K562 (cell line): Measurements from ENCODE around the gene ZNF689. TPM values are rescaled to one million over a fixed set of nuclear protein-coding genes. Genes with fewer than 3 reads are reported as not detected.

Experiments used
- C11orf30 ChIP-seq: fragments of 450-650 bp; IDR thresholded peaks from 2 replicates; pipeline ENCODE4 v1.6.1; 2016; ENCODE audit warnings: low read depth, mild to moderate bottlenecking
- COPS2 ChIP-seq: fragments of 450-650 bp; conservative IDR thresholded peaks from 2 replicates; pipeline ENCODE4 v1.6.1; 2016; ENCODE audit warnings: mild to moderate bottlenecking, moderate library complexity
- DMBX1 ChIP-seq: fragments of 250-450 bp; sonication (Bioruptor Pico); IDR thresholded peaks from 2 replicates; pipeline ENCODE4 v1.8.0; 2022; ENCODE audit warnings: inconsistent platforms, mild to moderate bottlenecking, moderate library complexity, borderline replicate concordance
- FOSL1 ChIP-seq: fragments of 200-800 bp; sonication (Bioruptor generic); conservative IDR thresholded peaks from 2 replicates; pipeline ENCODE4 v1.6.1; 2016; ENCODE audit warnings: missing genetic modification characterization, missing compliant biosample characterization
- GTF2F1 ChIP-seq: IDR thresholded peaks from 2 replicates; pipeline ENCODE4 v1.6.1; 2011; ENCODE audit warnings: low read depth, low read length, improper control_type of control experiment
- LARP7 ChIP-seq: fragments of 450-650 bp; IDR thresholded peaks from 2 replicates; pipeline ENCODE4 v1.6.1; 2016
- LCOR ChIP-seq: sonication (generic); formaldehyde crosslinking; IDR thresholded peaks from 2 replicates; pipeline ENCODE4 v1.8.0; 2022; ENCODE audit warnings: mild to moderate bottlenecking, missing genetic modification reagents
- MAFF ChIP-seq: IDR thresholded peaks from 2 replicates; pipeline ENCODE4 v1.6.1; 2012; ENCODE audit warnings: low read length, improper control_type of control experiment
- MBD2 ChIP-seq: sonication (generic); IDR thresholded peaks from 2 replicates; pipeline ENCODE4 v1.6.1; 2016; ENCODE audit warnings: low read depth, borderline replicate concordance
- POLR2G ChIP-seq: fragments of 200-400 bp; formaldehyde crosslinking; IDR thresholded peaks from 2 replicates; pipeline ENCODE4 v1.6.1; 2017; ENCODE audit warnings: low read depth, mild to moderate bottlenecking, antibody characterized with exemption, low read length, moderate library complexity
- PTRF ChIP-seq: fragments of 450-650 bp; IDR thresholded peaks from 2 replicates; pipeline ENCODE4 v1.6.1; 2016; ENCODE audit warnings: mild to moderate bottlenecking, missing genetic modification characterization, missing compliant biosample characterization
- RFX1 ChIP-seq: fragments of 450-650 bp; IDR thresholded peaks from 2 replicates; pipeline ENCODE4 v1.6.1; 2016; ENCODE audit warnings: mild to moderate bottlenecking, moderate library complexity
- RNF2 ChIP-seq: sonication (generic); IDR thresholded peaks from 2 replicates; pipeline ENCODE4 v1.6.1; 2016
- SLC30A9 ChIP-seq: fragments of 250-450 bp; sonication (Bioruptor Pico); IDR thresholded peaks from 2 replicates; pipeline ENCODE4 v1.8.0; 2022; ENCODE audit warnings: mild to moderate bottlenecking, moderate library complexity
- SMC3 ChIP-seq: conservative IDR thresholded peaks from 2 replicates; pipeline ENCODE4 v1.6.1; 2011; ENCODE audit warnings: low read depth, low read length, improper control_type of control experiment; ENCODE audit not compliant: insufficient read depth
- TAF15 ChIP-seq: fragments of 200-400 bp; formaldehyde crosslinking; IDR thresholded peaks from 2 replicates; pipeline ENCODE4 v1.6.1; 2017; ENCODE audit warnings: mild to moderate bottlenecking, low read depth, low read length, moderate library complexity
- ZNF12 ChIP-seq: sonication (generic); formaldehyde crosslinking; IDR thresholded peaks from 2 replicates; pipeline ENCODE4 v1.4.0; 2020; ENCODE audit warnings: mild to moderate bottlenecking, missing genetic modification reagents
- ZNF277 ChIP-seq: fragments of 250-450 bp; sonication (Bioruptor Pico); IDR thresholded peaks from 2 replicates; pipeline ENCODE4 v1.8.0; 2022; ENCODE audit warnings: inconsistent platforms, mild to moderate bottlenecking, moderate library complexity, borderline replicate concordance
- ZNF316 ChIP-seq: fragments of 450-650 bp; IDR thresholded peaks from 2 replicates; pipeline ENCODE4 v1.6.1; 2016
- ZNF431 ChIP-seq: sonication (generic); formaldehyde crosslinking; IDR thresholded peaks from 2 replicates; pipeline ENCODE4 v1.8.0; 2022; ENCODE audit warnings: mild to moderate bottlenecking, missing genetic modification reagents
- ZNF57 ChIP-seq: fragments of 450-650 bp; formaldehyde crosslinking; IDR thresholded peaks from 2 replicates; pipeline ENCODE4 v1.4.0; 2020; ENCODE audit warnings: mild to moderate bottlenecking, moderate library complexity
- ZNF586 ChIP-seq: fragments of 450-650 bp; formaldehyde crosslinking; conservative IDR thresholded peaks from 2 replicates; pipeline ENCODE4 v1.4.0; 2020; ENCODE audit warnings: mild to moderate bottlenecking, moderate library complexity
- ZNF589 ChIP-seq: fragments of 200-800 bp; sonication (Bioruptor generic); IDR thresholded peaks from 2 replicates; pipeline ENCODE4 v1.6.1; 2016; ENCODE audit warnings: low read depth, missing genetic modification characterization, missing compliant biosample characterization
- polyA plus RNA-seq, 8 experiments: library from polyadenylated mRNA; depleted of rRNA in 4 of 8; stranded (reverse) in 5 of 8; unstranded in 3 of 8; fragments of >200 nt; fragmentation: Nextera tagmentation in 2 of 8; fragmentation: Illumina TruSeq in 1 of 8; extraction: Ambion mirVana in 2 of 8; extraction: Trizol in 1 of 8; gene quantifications; 2 replicates each; pipeline versions ENCODE4 v1.2.1 to v1.2.3, GENCODE V29; 2011 to 2014; ENCODE audit warnings: inconsistent platforms in 1 of 8, missing spikeins in 1 of 8
- total RNA-seq, 7 experiments: library from RNA; depleted of rRNA in 6 of 7; stranded (reverse); fragments of >200 nt in 6 of 7; fragmentation: Illumina TruSeq in 2 of 7; extraction: Trizol in 2 of 7; gene quantifications; 2 replicates each; pipeline versions ENCODE4 v1.2.1 to v1.2.3, GENCODE V29; 2011 to 2021; ENCODE audit warnings: low replicate concordance in 1 of 7
- TF ChIP-seq, protein P1 (sequence below): fragments of 250-450 bp; sonication (Bioruptor Pico); IDR thresholded peaks from 2 replicates; pipeline ENCODE4 v1.8.0; 2021; ENCODE audit warnings: borderline replicate concordance, mild to moderate bottlenecking, moderate library complexity; ENCODE audit not compliant: poor library complexity, severe bottlenecking
- TF ChIP-seq, protein P2 (sequence below): sonication (generic); formaldehyde crosslinking; IDR thresholded peaks from 2 replicates; pipeline ENCODE4 v1.8.1; 2023; ENCODE audit warnings: mild to moderate bottlenecking, missing genetic modification reagents
- TF ChIP-seq, protein P3 (sequence below), 2 experiments: fragments of 450-650 bp; IDR thresholded peaks; 2 replicates each; pipeline ENCODE4 v1.6.1; 2016

Gene ZNF689
- total and polyA plus RNA-seq, 9 of the 15 experiments (the other 6 are each of a cell fraction or from before 2014, with no cell fraction given), result 5.4 to 15.4 (median 10.8) TPM

DNA sequence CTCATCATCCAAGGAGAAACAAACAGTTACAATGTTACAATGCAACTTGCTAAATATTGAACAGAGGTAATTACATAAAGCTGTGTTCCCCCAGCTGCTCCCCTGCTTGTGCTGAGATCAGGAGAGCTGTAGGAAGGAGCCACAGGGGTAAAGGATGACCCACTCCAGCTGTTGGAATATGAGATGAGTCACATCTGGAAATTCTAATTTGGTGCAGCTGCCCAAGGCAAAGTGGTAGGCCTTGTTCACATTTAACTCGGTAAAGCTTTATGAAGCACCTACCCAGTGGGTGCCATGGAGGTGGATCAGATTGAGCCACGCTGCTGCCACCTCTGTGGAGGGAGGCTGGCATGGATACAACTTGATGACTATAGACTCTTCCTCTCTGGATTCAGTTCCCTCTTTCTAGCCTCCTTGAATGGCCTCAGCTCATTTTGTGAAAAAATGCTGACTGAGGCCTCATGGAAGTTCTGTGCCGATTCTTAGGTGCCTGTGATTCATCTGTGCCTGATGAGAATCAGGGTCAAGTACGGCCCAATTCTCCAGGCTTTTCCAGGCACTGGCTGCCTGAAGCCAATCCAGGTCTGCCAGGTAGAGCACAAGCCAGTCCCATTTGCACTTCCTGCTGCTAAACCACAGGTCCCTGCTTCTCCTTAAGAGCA lies 7.4 kb downstream of the ZNF689 start (continued):
- TF ChIP-seq SMC3 (no peak), POLR2G (no peak), SLC30A9 (CRISPR knock-in tag) (no peak), FOSL1 (tag) (no peak), PTRF (tag) (no peak), ZNF277 (CRISPR knock-in tag) (no peak), RNF2 (no peak), ZNF316 (peak; percentile 58), TAF15 (no peak), LARP7 (no peak), DMBX1 (CRISPR knock-in tag) (no peak), RFX1 (no peak), MAFF (0 out of 2 replicates have a peak, but pooled peaks have one; percentile 1), COPS2 (no peak), ZNF431 (no peak), GTF2F1 (no peak), ZNF57 (no peak), ZNF586 (CRISPR knock-in tag) (no peak), ZNF12 (CRISPR knock-in tag) (no peak), ZNF589 (no peak), LCOR (no peak), MBD2 (no peak), C11orf30 (0 out of 2 replicates have a peak, but pooled peaks have one; percentile 38)
- TF ChIP-seq, protein P1, sequence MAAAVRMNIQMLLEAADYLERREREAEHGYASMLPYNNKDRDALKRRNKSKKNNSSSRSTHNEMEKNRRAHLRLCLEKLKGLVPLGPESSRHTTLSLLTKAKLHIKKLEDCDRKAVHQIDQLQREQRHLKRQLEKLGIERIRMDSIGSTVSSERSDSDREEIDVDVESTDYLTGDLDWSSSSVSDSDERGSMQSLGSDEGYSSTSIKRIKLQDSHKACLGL, result no peak
- TF ChIP-seq, protein P2, sequence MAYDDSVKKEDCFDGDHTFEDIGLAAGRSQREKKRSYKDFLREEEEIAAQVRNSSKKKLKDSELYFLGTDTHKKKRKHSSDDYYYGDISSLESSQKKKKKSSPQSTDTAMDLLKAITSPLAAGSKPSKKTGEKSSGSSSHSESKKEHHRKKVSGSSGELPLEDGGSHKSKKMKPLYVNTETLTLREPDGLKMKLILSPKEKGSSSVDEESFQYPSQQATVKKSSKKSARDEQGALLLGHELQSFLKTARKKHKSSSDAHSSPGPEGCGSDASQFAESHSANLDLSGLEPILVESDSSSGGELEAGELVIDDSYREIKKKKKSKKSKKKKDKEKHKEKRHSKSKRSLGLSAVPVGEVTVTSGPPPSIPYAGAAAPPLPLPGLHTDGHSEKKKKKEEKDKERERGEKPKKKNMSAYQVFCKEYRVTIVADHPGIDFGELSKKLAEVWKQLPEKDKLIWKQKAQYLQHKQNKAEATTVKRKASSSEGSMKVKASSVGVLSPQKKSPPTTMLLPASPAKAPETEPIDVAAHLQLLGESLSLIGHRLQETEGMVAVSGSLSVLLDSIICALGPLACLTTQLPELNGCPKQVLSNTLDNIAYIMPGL (CRISPR knock-in tag), result no peak
- TF ChIP-seq, protein P3, sequence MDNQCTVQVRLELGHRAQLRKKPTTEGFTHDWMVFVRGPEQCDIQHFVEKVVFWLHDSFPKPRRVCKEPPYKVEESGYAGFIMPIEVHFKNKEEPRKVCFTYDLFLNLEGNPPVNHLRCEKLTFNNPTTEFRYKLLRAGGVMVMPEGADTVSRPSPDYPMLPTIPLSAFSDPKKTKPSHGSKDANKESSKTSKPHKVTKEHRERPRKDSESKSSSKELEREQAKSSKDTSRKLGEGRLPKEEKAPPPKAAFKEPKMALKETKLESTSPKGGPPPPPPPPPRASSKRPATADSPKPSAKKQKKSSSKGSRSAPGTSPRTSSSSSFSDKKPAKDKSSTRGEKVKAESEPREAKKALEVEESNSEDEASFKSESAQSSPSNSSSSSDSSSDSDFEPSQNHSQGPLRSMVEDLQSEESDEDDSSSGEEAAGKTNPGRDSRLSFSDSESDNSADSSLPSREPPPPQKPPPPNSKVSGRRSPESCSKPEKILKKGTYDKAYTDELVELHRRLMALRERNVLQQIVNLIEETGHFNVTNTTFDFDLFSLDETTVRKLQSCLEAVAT (IDR thresholded peaks at IDR 0.05), result no peak
